Vagina (tissue), 2 donors: ENCODE results near the gene MED28.

ENCODE experiments used
- CTCF ChIP-seq, 3 experiments: fragments of 450-650 bp in 2 of 3; fragments of 200-600 bp in 1 of 3; sonication (generic) in 1 of 3; IDR thresholded peaks; one replicate each; pipeline ENCODE4 v1.5.1; 2017 to 2019; ENCODE audit warnings: antibody characterized with exemption in 3 of 3, mild to moderate bottlenecking in 2 of 3, moderate library complexity in 2 of 3
- POLR2A ChIP-seq, 2 donors: fragments of 450-650 bp; IDR thresholded peaks; one replicate each; pipeline ENCODE4 v1.6.1; 2017; ENCODE audit warnings: antibody characterized with exemption in 2 of 2, mild to moderate bottlenecking in 2 of 2, moderate library complexity in 2 of 2

GRCh38 chr4:17657849-17658248 is 43.4 kb downstream of the MED28 start:
- no peak for TF ChIP-seq CTCF (IDR thresholded peaks at IDR 0.05)
- no peak for TF ChIP-seq POLR2A (IDR thresholded peaks at IDR 0.05)
